Activated T-helper 2 cell treated with anti-CD3 and anti-CD28 coated beads, Interferon-gamma antibody, Interleukin-2, Interleukin-4, amounts not matched to agents 10 μg/mL and 5 μg/mL and 100 μg/mL, durations not matched to agents 14 hours and 24 hours and 36 hours (primary cell): ENCODE data around the gene ULK4. TPM values are rescaled to one million over a fixed set of nuclear protein-coding genes. Genes with fewer than 3 reads are reported as not detected.

Experiments
- DNase-seq: peaks from one replicate; pipeline ENCODE4 v3.0.0; 2021; ENCODE audit warnings: low spot score
- H3K27ac Mint-ChIP-seq: one replicate; pipeline ENCODE4 v1.8.0; 2021; ENCODE audit warnings: mixed read lengths
- H3K27me3 Mint-ChIP-seq: one replicate; pipeline ENCODE4 v1.8.0; 2021; ENCODE audit warnings: low read depth, mixed read lengths
- H3K36me3 Mint-ChIP-seq: one replicate; pipeline ENCODE4 v1.8.0; 2021; ENCODE audit warnings: low read depth, mixed read lengths
- H3K4me1 Mint-ChIP-seq: one replicate; pipeline ENCODE4 v1.8.0; 2021; ENCODE audit warnings: low read depth, mixed read lengths
- H3K4me3 Mint-ChIP-seq: one replicate; pipeline ENCODE4 v1.8.0; 2021; ENCODE audit warnings: low read depth, mild to moderate bottlenecking, moderate library complexity, mixed read lengths
- H3K9me3 Mint-ChIP-seq: one replicate; pipeline ENCODE4 v1.8.0; 2021; ENCODE audit warnings: mixed read lengths
- intact Hi-C: fragments of 100-400 bp; cut with micrococcal nuclease; formaldehyde crosslinking; loops from one replicate; pipeline ENCODE4 v1.15.1; 2023
- total RNA-seq: library from RNA; stranded (reverse); gene quantifications from 2 replicates; pipeline ENCODE4 v1.2.3, GENCODE V29; 2022

The ULK4 gene
- total RNA-seq, 1 donor from 2014 or later: 7.5 TPM

DNA sequence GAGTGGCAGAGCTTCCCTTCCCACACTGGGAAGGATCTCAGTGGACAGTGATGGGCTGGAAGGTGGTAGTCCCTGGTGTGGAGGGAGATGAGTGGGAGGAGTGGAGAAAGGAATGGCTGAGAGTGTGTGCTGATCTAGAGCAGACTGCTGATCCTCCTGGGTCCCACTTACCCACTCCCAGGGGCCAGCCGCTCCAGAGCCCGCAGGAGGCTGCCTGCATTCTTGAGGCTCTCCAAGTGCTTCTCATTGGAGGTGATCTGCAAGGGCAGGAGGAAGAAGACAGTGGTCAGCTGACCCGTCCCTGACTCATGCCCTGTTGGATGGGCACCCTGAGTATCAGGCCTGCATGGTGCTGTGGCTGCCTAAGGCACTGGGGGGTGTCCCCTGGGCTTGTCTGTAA, 712.6 kb downstream of the ULK4 start:
- Mint-ChIP-seq H3K9me3 (no peaks in the 10 kb centered on the region), H3K36me3 (no peaks in the 10 kb centered on the region), H3K27me3 (peaks cover 7% of the 10 kb centered on the region), H3K27ac (no peak overlapping the region), H3K4me1 (no peaks in the 10 kb centered on the region), H3K4me3 (no peak overlapping the region)
- intact Hi-C loops: no loop called here
- no peak for DNase-seq

DNA sequence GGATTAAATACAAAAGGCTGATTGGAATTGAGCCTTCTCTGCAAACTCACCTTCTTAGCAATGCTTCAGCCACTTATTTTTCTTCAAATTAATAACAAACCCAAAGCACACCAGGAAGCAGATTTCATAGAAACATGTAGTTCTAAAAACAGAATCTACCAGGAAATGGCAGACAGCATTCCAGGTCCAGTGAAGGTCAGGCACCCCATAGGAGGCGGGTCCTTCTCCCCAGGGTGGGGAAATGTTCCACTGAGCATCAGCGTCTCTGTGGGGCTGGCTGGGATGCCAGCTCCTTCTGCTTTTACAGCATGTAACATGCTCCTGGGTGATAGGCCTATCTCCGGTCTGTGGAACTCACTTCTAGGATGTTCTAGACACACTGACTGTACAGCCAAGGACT, 713.4 kb downstream of the ULK4 start:
- Mint-ChIP-seq H3K27me3 (peaks cover 7% of the 10 kb centered on the region), H3K4me1 (no peaks in the 10 kb centered on the region), H3K27ac (no peak overlapping the region), H3K9me3 (no peaks in the 10 kb centered on the region), H3K4me3 (no peak overlapping the region), H3K36me3 (no peaks in the 10 kb centered on the region)
- no peak for DNase-seq
- intact Hi-C loops: no loop called here

DNA sequence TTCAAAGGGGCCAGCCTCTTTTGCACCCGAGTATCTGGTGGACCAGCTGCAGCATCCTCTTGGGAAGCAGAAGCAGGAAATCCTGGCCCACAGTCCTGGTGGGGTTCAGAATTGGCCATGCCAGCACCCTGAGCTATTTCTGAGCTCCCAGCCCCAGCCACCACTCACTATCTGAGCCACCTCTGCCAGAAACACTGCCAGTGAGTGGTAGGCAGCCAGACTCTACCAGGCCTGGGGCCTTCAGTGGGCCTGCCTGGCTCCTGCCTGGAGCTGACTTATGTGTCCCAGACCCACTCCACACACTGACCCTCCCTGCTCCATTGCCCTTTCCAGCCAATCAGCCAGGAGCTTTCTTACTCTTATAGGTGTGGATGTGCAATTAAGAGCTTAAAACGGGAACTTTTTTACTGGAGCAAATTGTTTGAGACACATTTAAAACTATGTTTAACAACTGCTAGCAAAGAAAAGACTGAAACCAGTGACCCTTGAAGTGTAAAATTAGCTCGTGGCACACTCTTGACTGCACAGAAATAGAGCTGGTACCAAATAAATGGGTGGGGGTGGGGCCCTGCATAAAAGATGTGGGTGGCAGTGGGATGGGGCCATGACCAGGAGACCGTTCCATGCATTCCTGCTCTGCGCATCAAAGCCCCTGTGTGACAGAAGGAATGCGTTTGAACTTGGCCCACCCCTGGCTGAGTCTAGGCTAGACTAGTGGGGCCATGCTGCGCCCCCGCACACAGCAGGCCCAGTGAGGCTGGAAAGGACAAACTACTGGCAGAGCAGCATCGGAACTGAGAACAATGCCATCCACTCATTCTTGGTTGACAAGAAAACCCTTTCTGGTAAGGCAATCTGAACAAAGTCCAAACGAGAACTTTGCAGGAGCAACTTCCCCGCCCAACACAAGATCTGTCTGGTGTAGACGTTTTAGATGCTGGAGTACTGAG, 714.6 kb downstream of the ULK4 start:
- DNase-seq: no peak

DNA sequence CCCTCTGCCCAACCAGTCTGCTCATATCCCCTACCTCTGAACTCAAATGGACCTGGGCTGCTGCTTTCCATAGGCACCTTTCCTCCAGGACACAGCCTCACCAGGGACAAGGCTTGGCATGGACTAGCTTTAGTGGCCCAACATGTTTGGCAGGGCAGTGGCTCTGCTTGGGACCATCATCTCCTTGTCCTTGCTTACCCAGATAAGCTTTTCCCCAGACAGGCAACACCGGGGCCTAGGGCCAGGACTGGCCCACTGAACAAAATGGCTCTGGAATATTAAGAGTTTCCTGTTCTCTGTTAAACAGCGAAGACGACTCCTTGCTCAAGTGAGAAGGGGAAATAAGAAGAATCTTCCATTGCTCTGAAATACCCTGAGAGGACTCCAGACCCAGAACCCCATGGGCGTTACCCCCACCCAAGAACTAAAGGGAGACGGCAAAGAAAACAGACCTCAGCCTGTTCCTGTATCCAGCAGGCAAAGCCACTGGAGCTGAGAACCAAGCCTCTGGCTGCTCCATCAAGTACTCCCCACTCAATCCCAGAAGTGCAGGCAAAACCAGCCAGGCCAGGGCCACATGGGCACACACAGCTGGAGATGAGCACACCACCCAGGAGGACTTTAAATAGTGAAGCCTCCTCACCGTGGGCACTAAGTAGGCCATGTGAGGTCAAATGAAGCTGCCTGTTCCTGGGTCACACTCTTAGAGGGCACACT, 717.1 kb downstream of the ULK4 start:
- intact Hi-C loops: no loop called here
- Mint-ChIP-seq H3K4me3 (no peak overlapping the region), H3K27ac (no peak overlapping the region), H3K4me1 (no peaks in the 10 kb centered on the region), H3K36me3 (peaks cover 13% of the 10 kb centered on the region), H3K27me3 (no peaks in the 10 kb centered on the region), H3K9me3 (no peaks in the 10 kb centered on the region)
- DNase-seq: no peak

More for the DNA sequence above, 714.6 kb downstream of the ULK4 start:
- no peaks in the 10 kb centered on the region for H3K4me1 Mint-ChIP-seq
- H3K27me3 Mint-ChIP-seq: peaks cover 4% of the 10 kb centered on the region
- no peak overlapping the region for H3K4me3 Mint-ChIP-seq
- no peaks in the 10 kb centered on the region for H3K9me3 Mint-ChIP-seq
- intact Hi-C loops: no loop called here
- H3K36me3 Mint-ChIP-seq: no peaks in the 10 kb centered on the region
- H3K27ac Mint-ChIP-seq: no peak overlapping the region

DNA sequence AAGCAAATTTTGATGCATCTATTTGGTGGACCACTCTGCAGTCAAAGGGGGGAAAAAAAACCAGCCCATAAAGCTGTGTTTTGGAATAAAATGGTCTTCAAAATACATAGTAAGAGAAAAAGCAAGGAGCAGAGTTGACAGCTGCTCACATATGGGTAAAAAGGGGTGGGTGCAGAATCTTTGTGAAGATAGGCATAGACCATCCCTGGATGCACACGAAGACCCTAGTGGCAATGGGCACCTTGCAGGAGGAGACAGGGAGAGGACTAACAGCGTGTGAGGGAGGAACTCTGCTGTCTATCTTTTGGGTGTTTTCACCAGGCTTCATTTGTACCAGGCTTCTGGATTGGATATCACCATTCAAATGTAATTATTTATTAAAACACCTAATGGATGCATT, 718.7 kb downstream of the ULK4 start:
- Mint-ChIP-seq H3K36me3 (peaks cover 29% of the 10 kb centered on the region), H3K27ac (no peak overlapping the region)
- intact Hi-C loops: no loop called here

DNA sequence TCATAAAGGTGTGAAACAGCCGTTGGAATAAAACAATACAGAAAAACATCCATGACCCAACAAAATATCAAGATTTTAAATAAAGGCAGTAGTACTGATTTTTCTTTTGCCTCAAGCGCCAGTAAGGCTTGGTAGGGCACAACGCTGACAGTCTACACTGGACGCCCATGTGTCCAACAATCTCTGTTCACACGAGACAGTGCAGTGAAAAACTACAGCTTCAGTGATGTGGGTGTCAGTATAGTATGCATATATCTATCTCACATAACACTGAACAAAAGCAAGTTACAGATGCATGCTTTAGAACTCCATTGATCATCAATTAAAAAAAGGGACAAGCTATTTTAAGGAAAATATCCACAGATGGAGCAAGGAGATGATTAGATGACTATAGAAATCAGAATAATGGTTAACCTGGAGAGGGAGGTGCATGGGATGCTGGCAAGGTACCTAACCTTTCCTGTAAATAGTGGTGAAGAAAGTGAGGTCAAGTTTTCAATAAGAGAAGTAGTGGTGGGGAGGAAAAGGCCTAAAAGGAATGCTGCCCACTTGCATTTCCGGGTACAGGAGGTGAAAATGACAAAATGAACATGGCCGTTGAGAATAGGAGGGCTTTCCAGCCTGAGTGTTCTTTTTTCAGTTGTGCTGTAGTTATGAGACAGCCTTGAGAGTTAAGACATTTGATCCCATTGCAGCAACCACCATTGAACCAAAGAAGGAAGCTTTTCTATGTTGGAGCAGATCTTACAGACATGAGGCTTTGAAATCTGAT, 719.9 kb downstream of the ULK4 start:
- H3K9me3 Mint-ChIP-seq: no peaks in the 10 kb centered on the region
- H3K36me3 Mint-ChIP-seq: peaks cover 41% of the 10 kb centered on the region
- H3K4me3 Mint-ChIP-seq: no peak overlapping the region
- no peak for DNase-seq
- intact Hi-C loops: no loop called here
- no peak overlapping the region for H3K27ac Mint-ChIP-seq
- peaks cover 2% of the 10 kb centered on the region for H3K4me1 Mint-ChIP-seq
- no peaks in the 10 kb centered on the region for H3K27me3 Mint-ChIP-seq

More for the DNA sequence above, 718.7 kb downstream of the ULK4 start:
- Mint-ChIP-seq H3K27me3 (no peaks in the 10 kb centered on the region), H3K4me3 (no peak overlapping the region), H3K4me1 (no peaks in the 10 kb centered on the region), H3K9me3 (no peaks in the 10 kb centered on the region)
- no peak for DNase-seq

DNA sequence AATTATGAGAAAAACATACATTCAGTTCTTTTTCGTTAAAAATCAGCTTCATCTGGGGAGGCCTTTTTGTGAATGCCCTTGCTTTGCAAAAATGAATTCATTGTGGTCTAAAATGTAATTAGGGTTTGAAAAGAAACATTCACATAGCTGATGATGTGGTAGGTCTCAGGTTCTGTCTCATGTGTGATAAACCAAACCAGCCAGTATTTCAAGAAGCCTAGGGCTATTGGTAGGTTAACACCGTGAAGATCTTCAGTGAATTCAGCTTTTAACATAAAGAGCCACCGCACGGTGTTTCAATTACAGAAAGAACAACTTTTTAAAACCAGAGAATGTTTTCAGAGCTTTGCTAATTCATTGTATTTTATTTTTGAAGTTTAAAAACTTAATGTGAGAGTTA, 720.7 kb downstream of the ULK4 start:
- Mint-ChIP-seq H3K9me3 (no peaks in the 10 kb centered on the region), H3K27ac (no peak overlapping the region), H3K4me3 (no peak overlapping the region), H3K27me3 (no peaks in the 10 kb centered on the region), H3K4me1 (peaks cover 2% of the 10 kb centered on the region), H3K36me3 (peaks cover 49% of the 10 kb centered on the region)
- no peak for DNase-seq
- intact Hi-C loops: no loop called here

DNA sequence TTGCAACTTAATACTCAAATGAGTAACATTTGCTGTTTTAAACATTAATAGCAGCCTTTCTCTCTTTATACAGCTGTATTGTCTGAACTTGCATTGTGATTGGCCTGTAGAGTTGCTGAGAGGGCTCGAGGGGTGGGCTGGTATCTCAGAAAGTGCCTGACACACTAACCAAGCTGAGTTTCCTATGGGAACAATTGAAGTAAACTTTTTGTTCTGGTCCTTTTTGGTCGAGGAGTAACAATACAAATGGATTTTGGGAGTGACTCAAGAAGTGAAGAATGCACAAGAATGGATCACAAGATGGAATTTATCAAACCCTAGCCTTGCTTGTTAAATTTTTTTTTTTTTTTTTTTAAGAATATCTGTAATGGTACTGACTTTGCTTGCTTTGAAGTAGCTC, 722.3 kb downstream of the ULK4 start:
- no peak for DNase-seq
- Mint-ChIP-seq H3K9me3 (no peaks in the 10 kb centered on the region), H3K27ac (no peak overlapping the region), H3K4me1 (peaks cover 2% of the 10 kb centered on the region), H3K27me3 (no peaks in the 10 kb centered on the region), H3K4me3 (no peak overlapping the region), H3K36me3 (peaks cover 65% of the 10 kb centered on the region)
- intact Hi-C loops: no loop called here

DNA sequence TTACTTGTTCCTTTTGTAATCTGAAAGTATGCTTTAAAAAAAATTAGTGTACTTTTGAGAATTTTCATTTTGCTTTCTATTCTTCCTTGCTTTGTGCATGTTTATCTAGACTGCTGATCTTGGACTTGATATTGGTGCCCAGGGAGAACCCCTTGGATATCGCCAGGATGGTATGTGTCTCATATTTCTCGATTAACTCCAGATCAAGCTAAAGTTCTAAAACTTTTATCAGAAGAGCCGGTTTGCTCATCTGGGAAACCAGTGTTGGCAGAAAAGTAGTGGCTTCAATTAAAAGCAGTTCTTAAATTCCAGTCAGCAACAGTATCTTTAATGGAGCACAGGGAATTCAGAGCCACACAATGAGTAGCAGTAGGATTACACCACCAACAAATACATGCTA, 724.0 kb downstream of the ULK4 start:
- Mint-ChIP-seq H3K27ac (no peak overlapping the region), H3K36me3 (peaks cover 81% of the 10 kb centered on the region), H3K4me1 (peaks cover 2% of the 10 kb centered on the region), H3K27me3 (no peaks in the 10 kb centered on the region), H3K4me3 (no peak overlapping the region), H3K9me3 (no peaks in the 10 kb centered on the region)
- DNase-seq: no peak
- intact Hi-C loops: no loop called here

DNA sequence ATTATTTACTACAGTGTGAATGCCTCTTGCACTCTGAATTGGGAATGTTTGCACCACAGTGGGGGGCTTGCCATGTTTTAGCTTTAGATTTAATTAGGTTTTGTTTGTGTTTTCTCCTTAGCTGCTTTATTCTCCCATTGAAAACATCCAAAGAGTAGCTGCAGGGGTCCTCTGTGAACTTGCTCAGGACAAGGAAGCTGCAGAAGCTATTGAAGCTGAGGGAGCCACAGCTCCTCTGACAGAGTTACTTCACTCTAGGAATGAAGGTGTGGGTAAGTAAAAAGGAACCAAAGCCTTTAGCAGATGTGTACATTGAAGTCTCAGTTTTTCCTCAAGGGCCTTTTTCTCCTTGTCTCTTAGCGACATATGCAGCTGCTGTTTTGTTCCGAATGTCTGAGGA, 725.7 kb downstream of the ULK4 start:
- H3K9me3 Mint-ChIP-seq: no peaks in the 10 kb centered on the region
- H3K36me3 Mint-ChIP-seq: peaks cover 87% of the 10 kb centered on the region
- no peaks in the 10 kb centered on the region for H3K27me3 Mint-ChIP-seq
- H3K4me3 Mint-ChIP-seq: no peak overlapping the region
- intact Hi-C loops: no loop called here
- no peak overlapping the region for H3K27ac Mint-ChIP-seq
- H3K4me1 Mint-ChIP-seq: peaks cover 2% of the 10 kb centered on the region
- DNase-seq: no peak

DNA sequence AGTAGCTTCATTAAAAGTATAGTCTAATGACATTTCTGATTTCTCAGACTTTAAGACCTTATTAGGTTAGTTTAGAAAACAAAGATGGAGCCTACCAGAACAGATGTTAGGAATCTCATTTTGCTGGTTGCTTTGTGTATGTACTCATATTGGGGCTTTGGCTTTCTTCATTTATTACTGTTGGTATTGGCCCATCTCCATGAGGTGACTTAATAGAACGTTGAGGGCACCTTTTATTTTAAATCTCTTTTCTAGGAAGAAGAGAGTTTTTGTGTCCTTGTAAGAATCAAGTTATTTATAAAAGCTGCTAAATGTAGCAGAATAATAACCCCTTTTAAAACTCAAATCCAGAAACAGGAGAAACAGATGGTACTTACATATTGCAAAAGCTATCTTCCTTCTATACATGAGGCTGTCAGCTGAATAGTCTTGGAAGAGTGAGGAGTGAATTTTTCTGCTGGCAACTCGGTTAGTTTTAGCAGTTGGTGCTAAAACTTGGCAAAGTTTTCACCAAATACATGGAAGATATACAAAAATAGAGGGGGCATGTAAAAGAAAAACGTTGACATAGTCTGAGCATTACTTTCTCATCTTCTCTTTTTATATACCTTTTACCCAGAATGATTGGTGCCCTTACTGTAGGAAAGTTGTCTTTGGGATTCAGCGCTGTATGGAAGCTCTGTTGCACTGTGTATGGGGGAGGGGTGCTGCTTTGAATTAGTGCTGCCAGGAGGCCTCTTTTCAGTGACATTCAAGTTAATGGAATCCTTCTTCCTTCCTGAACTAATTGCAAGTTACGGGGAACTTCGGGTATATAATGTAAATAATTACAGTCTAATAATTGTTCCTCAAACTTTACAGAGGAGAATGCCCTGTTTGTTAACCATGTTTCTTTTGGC, 726.8 kb downstream of the ULK4 start:
- no peak overlapping the region for H3K4me3 Mint-ChIP-seq
- peaks cover 92% of the 10 kb centered on the region for H3K36me3 Mint-ChIP-seq
- H3K27ac Mint-ChIP-seq: no peak overlapping the region
- no peak for DNase-seq
- peaks cover 4% of the 10 kb centered on the region for H3K4me1 Mint-ChIP-seq
- H3K27me3 Mint-ChIP-seq: no peaks in the 10 kb centered on the region
- intact Hi-C loops: no loop called here
- no peaks in the 10 kb centered on the region for H3K9me3 Mint-ChIP-seq
